Tibial nerve (tissue), 4 donors: ENCODE data around the gene LATS2.
"Not testable (repeated sequence)": the region's sequence is repeated elsewhere in the genome, so short reads cannot be mapped to it uniquely, and the experiment has no call there.

Experiments used
- CTCF ChIP-seq, 5 experiments: fragments of 200-600 bp in 3 of 5; fragments of 450-650 bp in 2 of 5; sonication (generic) in 3 of 5; IDR thresholded peaks; one replicate each; pipeline ENCODE4 v1.5.1; 2016 to 2019; ENCODE audit warnings: antibody characterized with exemption in 5 of 5, mild to moderate bottlenecking in 3 of 5, moderate library complexity in 2 of 5
- EP300 ChIP-seq, 2 donors: sonication (generic); formaldehyde crosslinking; IDR thresholded peaks; one replicate each; pipeline ENCODE4 v1.6.1; 2017; ENCODE audit warnings: antibody characterized with exemption in 2 of 2, mild to moderate bottlenecking in 1 of 2
- POLR2A ChIP-seq, 2 donors: fragments of 450-650 bp; IDR thresholded peaks; one replicate each; pipeline ENCODE4 v1.6.1; 2017; ENCODE audit warnings: antibody characterized with exemption in 2 of 2, mild to moderate bottlenecking in 2 of 2, moderate library complexity in 2 of 2

- TF ChIP-seq CTCF, POLR2A, EP300 (IDR thresholded peaks at IDR 0.05): not testable (repeated sequence)
Measured at GRCh38 chr13:21049731-21050130, 11.7 kb downstream of the LATS2 start.
